H1 (cell line): ENCODE data around the gene CSRNP3. TPM values are rescaled to one million over a fixed set of nuclear protein-coding genes. Genes with fewer than 3 reads are reported as not detected.

Experiments used
- CTCF ChIA-PET: fragments of 300-600 bp; sonication (Branson Sonifier 250); formaldehyde crosslinking; loops from one replicate; lab custom pipeline; 2021; ENCODE audit not compliant: partially characterized antibody; lab: Charles Lee
- POLR2A ChIA-PET: fragments of 300-600 bp; sonication (Branson Sonifier 250); formaldehyde crosslinking; loops from one replicate; lab custom pipeline; 2021; ENCODE audit warnings: inconsistent platforms; ENCODE audit not compliant: partially characterized antibody; lab: Charles Lee
- DNase-seq, 2 experiments: peaks; one replicate each; pipeline versions ENCODE4 v3.0.0 to v3.0.0-alpha.2; 2010 to 2022; ENCODE audit warnings: low spot score in 2 of 2, low read depth in 1 of 2, mixed read lengths in 1 of 2
- FAIRE-seq: peaks from 2 replicates; lab custom pipeline; 2011; peaks lifted over from hg19 to GRCh38; lab: Jason Lieb, UNC
- H2AFZ ChIP-seq: 2 replicates; pipeline ENCODE4 v1.8.1; 2012; ENCODE audit warnings: low read length, inconsistent platforms
- H2AK5ac ChIP-seq: 2 replicates; pipeline ENCODE4 v1.6.1; 2013; ENCODE audit warnings: low read depth, low read length
- H2BK120ac ChIP-seq: replicated peaks from 2 replicates; pipeline ENCODE3; 2013; ENCODE audit warnings: low read depth, low read length, inconsistent platforms
- H2BK12ac ChIP-seq: 2 replicates; pipeline ENCODE4 v1.6.1; 2013; ENCODE audit warnings: low read depth, low read length
- H2BK15ac ChIP-seq: 2 replicates; pipeline ENCODE4 v1.6.1; 2013; ENCODE audit warnings: low read length
- H2BK20ac ChIP-seq: 2 replicates; pipeline ENCODE4 v1.6.1; 2013; ENCODE audit warnings: low read length
- H2BK5ac ChIP-seq: 2 replicates; pipeline ENCODE4 v1.6.1; 2013; ENCODE audit warnings: low read depth, low read length
- H3K14ac ChIP-seq: 2 replicates; pipeline ENCODE4 v1.6.1; 2013; ENCODE audit warnings: inconsistent platforms; ENCODE audit not compliant: insufficient read length
- H3K18ac ChIP-seq: 2 replicates; pipeline ENCODE4 v1.6.1; 2013; ENCODE audit warnings: low read length; ENCODE audit errors: extremely low read depth
- H3K23ac ChIP-seq: 2 replicates; pipeline ENCODE4 v1.6.1; 2013; ENCODE audit warnings: inconsistent platforms; ENCODE audit not compliant: insufficient read length
- H3K23me2 ChIP-seq: 2 replicates; pipeline ENCODE4 v1.6.1; 2013; ENCODE audit warnings: low read depth, low read length
- H3K27ac ChIP-seq: 2 replicates; pipeline ENCODE4 v1.6.1; 2011; ENCODE audit warnings: low read depth, low read length, inconsistent platforms
- H3K27me3 ChIP-seq, 4 experiments: replicated peaks in 1 of 4; 1 replicate in 1 of 4; 2 replicates in 3 of 4; pipeline versions ENCODE4 v1.6.1 to v1.8.1; 2011 to 2013; ENCODE audit warnings: low read length in 3 of 4, mild to moderate bottlenecking in 3 of 4, inconsistent platforms in 2 of 4, mixed read lengths in 2 of 4, moderate library complexity in 1 of 4; ENCODE audit not compliant: control insufficient read depth in 3 of 4, insufficient read depth in 3 of 4; ENCODE audit errors: extremely low read depth in 1 of 4
- H3K36me3 ChIP-seq, 4 experiments: 2 replicates each; pipeline versions ENCODE4 v1.6.1 to v1.8.1; 2011 to 2013; ENCODE audit warnings: mild to moderate bottlenecking in 4 of 4, low read length in 3 of 4, moderate library complexity in 2 of 4, control low read depth in 1 of 4, inconsistent platforms in 1 of 4; ENCODE audit not compliant: insufficient read depth in 4 of 4, control insufficient read depth in 2 of 4
- H3K4ac ChIP-seq: replicated peaks from 2 replicates; pipeline ENCODE3; 2013; ENCODE audit warnings: low read length, low read depth, mixed read lengths, inconsistent platforms; ENCODE audit not compliant: insufficient read length
- H3K4me1 ChIP-seq, 4 experiments: replicated peaks in 1 of 4; 1 replicate in 1 of 4; 2 replicates in 3 of 4; pipeline versions ENCODE4 v1.6.1 to v1.8.1; 2011 to 2013; ENCODE audit warnings: low read length in 3 of 4, inconsistent platforms in 2 of 4, mixed read lengths in 1 of 4; ENCODE audit not compliant: insufficient read depth in 4 of 4, control insufficient read depth in 3 of 4
- H3K4me2 ChIP-seq, 2 experiments: 2 replicates each; pipeline versions ENCODE4 v1.6.1 to v1.8.1; 2011 to 2013; ENCODE audit warnings: low read depth in 2 of 2, low read length in 2 of 2, control low read depth in 1 of 2, inconsistent platforms in 1 of 2, mild to moderate bottlenecking in 1 of 2; ENCODE audit not compliant: insufficient read depth in 1 of 2
- H3K4me3 ChIP-seq, 4 experiments: fragments of 200-600, 300-600 bp in 1 of 4; sonication (generic), shearing (Covaris generic), sonication (Bioruptor Twin) in 1 of 4; 2 replicates each; pipeline versions ENCODE4 v1.5.1 to v1.8.1; 2011 to 2016; ENCODE audit warnings: low read length in 4 of 4, low read depth in 3 of 4, control low read depth in 2 of 4, inconsistent platforms in 2 of 4, mild to moderate bottlenecking in 2 of 4, mixed read lengths in 1 of 4, moderate library complexity in 1 of 4; ENCODE audit not compliant: insufficient read depth in 2 of 4; ENCODE audit errors: extremely low read depth in 1 of 4
- H3K56ac ChIP-seq: replicated peaks from 2 replicates; pipeline ENCODE3; 2013; ENCODE audit warnings: low read depth, mild to moderate bottlenecking, mixed read lengths, low read length, inconsistent platforms; ENCODE audit not compliant: insufficient read length
- H3K79me1 ChIP-seq: 2 replicates; pipeline ENCODE4 v1.6.1; 2013; ENCODE audit warnings: low read depth, low read length, control low read depth
- H3K79me2 ChIP-seq, 2 experiments: 2 replicates each; pipeline versions ENCODE4 v1.6.1 to v1.8.1; 2012 to 2013; ENCODE audit warnings: low read length in 2 of 2, mild to moderate bottlenecking in 2 of 2, inconsistent platforms in 1 of 2; ENCODE audit not compliant: insufficient read depth in 2 of 2, control insufficient read depth in 1 of 2
- H3K9ac ChIP-seq, 4 experiments: replicated peaks in 1 of 4; 1 replicate in 1 of 4; 2 replicates in 3 of 4; pipeline versions ENCODE4 v1.6.1 to v1.8.1; 2011 to 2013; ENCODE audit warnings: low read depth in 3 of 4, low read length in 3 of 4, control low read depth in 2 of 4, mild to moderate bottlenecking in 2 of 4, moderate library complexity in 2 of 4, inconsistent platforms in 1 of 4; ENCODE audit errors: extremely low read depth in 1 of 4
- H3K9me3 ChIP-seq, 2 experiments: 2 replicates each; pipeline versions ENCODE4 v1.6.1 to v1.8.1; 2012 to 2013; ENCODE audit warnings: mild to moderate bottlenecking in 2 of 2, moderate library complexity in 2 of 2, control low read depth in 1 of 2, inconsistent platforms in 1 of 2, low read depth in 1 of 2, low read length in 1 of 2, mixed read lengths in 1 of 2; ENCODE audit not compliant: insufficient read depth in 2 of 2
- H4K20me1 ChIP-seq, 2 experiments: replicated peaks in 1 of 2; 2 replicates each; pipeline versions ENCODE3 to v1.8.1; 2011 to 2013; ENCODE audit warnings: inconsistent platforms in 2 of 2, low read length in 2 of 2, mild to moderate bottlenecking in 1 of 2; ENCODE audit not compliant: insufficient read depth in 2 of 2, control insufficient read depth in 1 of 2
- H4K5ac ChIP-seq: 2 replicates; pipeline ENCODE4 v1.6.1; 2013; ENCODE audit warnings: low read length, low read depth, mixed read lengths, inconsistent platforms; ENCODE audit not compliant: insufficient read length
- H4K8ac ChIP-seq: 2 replicates; pipeline ENCODE4 v1.8.0; 2013; ENCODE audit warnings: mild to moderate bottlenecking, moderate library complexity, low read length, inconsistent platforms; ENCODE audit not compliant: insufficient read depth; ENCODE audit errors: extremely low read depth
- H4K91ac ChIP-seq: replicated peaks from 2 replicates; pipeline ENCODE3; 2013; ENCODE audit warnings: low read length, mixed read lengths, inconsistent platforms; ENCODE audit not compliant: insufficient read length
- BACH1 ChIP-seq: IDR thresholded peaks from 2 replicates; pipeline ENCODE4 v1.6.1; 2012; ENCODE audit warnings: low read length, improper control_type of control experiment
- CTBP2 ChIP-seq: IDR thresholded peaks from 2 replicates; pipeline ENCODE4 v1.7.0; 2011; ENCODE audit warnings: borderline replicate concordance, mild to moderate bottlenecking, moderate library complexity, mixed read lengths, low read length; ENCODE audit not compliant: insufficient read depth, insufficient read length
- EGR1 ChIP-seq: IDR thresholded peaks from 2 replicates; pipeline ENCODE4 v1.6.1; 2011; ENCODE audit warnings: low read depth, low read length, borderline replicate concordance
- GABPA ChIP-seq: IDR thresholded peaks from 2 replicates; pipeline ENCODE4 v1.6.1; 2011; ENCODE audit warnings: mild to moderate bottlenecking, low read length, moderate library complexity, borderline replicate concordance; ENCODE audit not compliant: insufficient read depth
- GTF2F1 ChIP-seq: IDR thresholded peaks from 2 replicates; pipeline ENCODE4 v1.6.1; 2012; ENCODE audit warnings: low read depth, low read length, improper control_type of control experiment, borderline replicate concordance
- JUND ChIP-seq: IDR thresholded peaks from 2 replicates; pipeline ENCODE4 v1.6.1; 2011; ENCODE audit warnings: mild to moderate bottlenecking, improper control_type of control experiment, low read length
- KDM1A ChIP-seq: fragments of 200-600, 300-600 bp; sonication (generic); IDR thresholded peaks from 2 replicates; pipeline ENCODE4 v1.7.1; 2016; ENCODE audit warnings: mild to moderate bottlenecking, low read length, borderline replicate concordance
- RAD21 ChIP-seq, 2 experiments: IDR thresholded peaks in 1 of 2; conservative IDR thresholded peaks in 1 of 2; 2 replicates each; pipeline ENCODE4 v1.6.1; 2011; ENCODE audit warnings: low read depth in 2 of 2, low read length in 2 of 2, improper control_type of control experiment in 1 of 2, inconsistent platforms in 1 of 2, mild to moderate bottlenecking in 1 of 2, moderate library complexity in 1 of 2
- RXRA ChIP-seq: IDR thresholded peaks from 2 replicates; pipeline ENCODE4 v1.6.1; 2011; ENCODE audit warnings: low read depth, mild to moderate bottlenecking, low read length, moderate library complexity; ENCODE audit not compliant: insufficient read depth
- SIRT6 ChIP-seq: IDR thresholded peaks from one replicate; pipeline ENCODE4 v1.7.1; 2012; ENCODE audit warnings: low read length, inconsistent platforms
- SP4 ChIP-seq: IDR thresholded peaks from 2 replicates; pipeline ENCODE4 v1.6.1; 2012; ENCODE audit warnings: low read length, inconsistent platforms
- SUZ12 ChIP-seq: fragments of 200-600 bp; sonication (generic); IDR thresholded peaks from 2 replicates; pipeline ENCODE4 v1.6.1; 2012; ENCODE audit warnings: mild to moderate bottlenecking, inconsistent platforms, low read length, moderate library complexity, mixed read lengths
- whole genome bisulfite sequencing, 2 experiments: shearing (Covaris generic) in 1 of 2; methylation state at CpG; one replicate each; pipeline versions ENCODE4 v1.1.6 to v1.1.7; 2013 to 2015; ENCODE audit warnings: low lambda C conversion rate in 2 of 2, mixed read lengths in 2 of 2, inconsistent platforms in 1 of 2, low coverage in 1 of 2, missing lambda C conversion rate in 1 of 2; ENCODE audit not compliant: insufficient replicate concordance in 2 of 2, insufficient coverage in 1 of 2, insufficient read length in 1 of 2; ENCODE audit errors: extremely low coverage in 1 of 2, missing lambda C conversion rate in 1 of 2; 5-methylcytosine and 5-hydroxymethylcytosine counted together
- polyA plus RNA-seq, 7 experiments: library from polyadenylated mRNA; depleted of rRNA in 3 of 7; stranded (reverse) in 5 of 7; unstranded in 2 of 7; fragments of >200 nt in 5 of 7; fragments of 200-250 nt in 2 of 7; gene quantifications; 1 replicate in 5 of 7; 2 replicates in 1 of 7; 4 replicates in 1 of 7; pipeline versions ENCODE4 v1.2.1 to v1.2.3, GENCODE V29; 2011 to 2013; ENCODE audit warnings: missing spikeins in 2 of 7, mixed read lengths in 2 of 7
- total RNA-seq: library from RNA; stranded (reverse); fragmentation: NEBNext Ultra II Directional; extraction: Animal tissue kit (Norgen Biotek cat#: 25700); gene quantifications from 2 replicates; pipeline ENCODE4 v1.2.1, GENCODE V29; 2021

CSRNP3 gene
- total and polyA plus RNA-seq, 2 of the 8 experiments (the other 6 are each of a cell fraction or from before 2014, with no cell fraction given): 1.3 to 6.5 TPM

GRCh38 chr2:165679621-165680020 is 210.1 kb downstream of the CSRNP3 start:
- WGBS, 2 experiments: 93% methylated on average over 2 of the region's 2 CpGs; no CpG with 5 or more reads in 1 of the 2 experiments
- H2BK120ac ChIP-seq: no peak overlapping the region
- no peak for DNase-seq
- ChIA-PET POLR2A (no interaction called here), CTCF (interaction anchor here (1.5 kb wide), 1 partner anchor 19 kb away, joined by 4 read pairs; no protein-coding TSS in a partner anchor)
- H2AFZ ChIP-seq: no peak overlapping the region
- no peak overlapping the region for H3K18ac ChIP-seq
- no peak overlapping the region for H3K23ac ChIP-seq
- no peaks in the 10 kb centered on the region for H3K79me2 ChIP-seq
- no peaks in the 10 kb centered on the region for H3K9me3 ChIP-seq
- H2BK12ac ChIP-seq: no peak overlapping the region
- H2BK5ac ChIP-seq: no peak overlapping the region
- no peak overlapping the region for H3K56ac ChIP-seq
- no peak overlapping the region for H2AK5ac ChIP-seq
- H4K20me1 ChIP-seq: no peaks in the 10 kb centered on the region
- H4K91ac ChIP-seq: no peak overlapping the region
- H3K4ac ChIP-seq: no peak overlapping the region
- no peak overlapping the region for H3K4me2 ChIP-seq
- no peak overlapping the region for H4K5ac ChIP-seq
- H3K4me1 ChIP-seq: peaks cover 0 to 4% (median 3%) of the 10 kb centered on the region in 4 experiments; a peak in 3 of 7 replicates
- no peak overlapping the region for H3K27ac ChIP-seq
- H3K4me3 ChIP-seq: no peak overlapping the region
- no peak overlapping the region for H3K9ac ChIP-seq
- no peak overlapping the region for H3K14ac ChIP-seq
- no peaks in the 10 kb centered on the region for H3K79me1 ChIP-seq
- no peak overlapping the region for H2BK20ac ChIP-seq
- no peak overlapping the region for H4K8ac ChIP-seq
- H3K23me2 ChIP-seq: no peaks in the 10 kb centered on the region
- no peaks in the 10 kb centered on the region for H3K27me3 ChIP-seq
- FAIRE-seq: no peak
- H3K36me3 ChIP-seq: peaks cover 0 to 4% (median 0%) of the 10 kb centered on the region in 4 experiments; a peak in 2 of 8 replicates
- TF ChIP-seq SUZ12: no peak
- no peak for TF ChIP-seq CTBP2
- TF ChIP-seq RXRA: no peak
- TF ChIP-seq BACH1: no peak
- no peak for TF ChIP-seq EGR1
- no peak for TF ChIP-seq SIRT6
- no peak for TF ChIP-seq SP4
- no peak for TF ChIP-seq GABPA
- TF ChIP-seq RAD21 (IDR thresholded peaks at IDR 0.05 in 1 of 2, conservative IDR thresholded peaks at IDR 0.05 in 1 of 2; ENCODE audit: low read depth in 2 of 2, low read length in 2 of 2): no peak
- TF ChIP-seq GTF2F1: no peak
- no peak for TF ChIP-seq JUND
- no peak for TF ChIP-seq KDM1A
- no peak overlapping the region for H2BK15ac ChIP-seq
